GF-D8 (cell line): ENCODE measurements around the gene ESPNL.
"Not testable (repeated sequence)": the region's sequence is repeated elsewhere in the genome, so short reads cannot be mapped to it uniquely, and the experiment has no call there.

ENCODE experiments used
- DNase-seq: peaks from one replicate; lab custom pipeline; 2025; lab: John Stamatoyannopoulos, UW

Gene ESPNL

GRCh38 chr2:238171072-238171431, 70.9 kb downstream of the ESPNL start:
- DNase-seq = not testable (repeated sequence)

GRCh38 chr2:238171575-238172187, 71.5 kb downstream of the ESPNL start:
- DNase-seq = no peak

- DNase-seq = no peak
Measured at GRCh38 chr2:238172439-238172838, 72.3 kb downstream of the ESPNL start.

GRCh38 chr2:238173692-238174091, 73.6 kb downstream of the ESPNL start:
- DNase-seq = no peak

GRCh38 chr2:238174291-238174690, 74.2 kb downstream of the ESPNL start:
- DNase-seq = no peak

- no peak for DNase-seq
Measured at GRCh38 chr2:238174701-238175100, 74.6 kb downstream of the ESPNL start.

GRCh38 chr2:238176613-238177012, 76.5 kb downstream of the ESPNL start:
- no peak for DNase-seq

- DNase-seq = no peak
Measured at GRCh38 chr2:238180554-238180953, 80.4 kb downstream of the ESPNL start.

GRCh38 chr2:238182362-238182761, 82.2 kb downstream of the ESPNL start:
- no peak for DNase-seq
